ENCODE data around the gene WDR88. TPM values are rescaled to one million over a fixed set of nuclear protein-coding genes. Genes with fewer than 3 reads are reported as not detected.

WDR88 gene
- total and polyA plus RNA-seq, 10 of the 15 experiments (the other 5 are each of a cell fraction or from before 2014, with no cell fraction given), result 0.19 to 0.34 TPM; not detected in 8

- TF ChIP-seq SMAD5 (IDR thresholded peaks at IDR 0.05; ENCODE audit: low read depth) (no peak), ZSCAN29 (IDR thresholded peaks at IDR 0.05) (no peak), CREM (IDR thresholded peaks at IDR 0.05; ENCODE audit: low read depth) (no peak), KAT2A (conservative IDR thresholded peaks at IDR 0.05; ENCODE audit: control insufficient read depth, low read depth, low read length) (no peak), RELB (IDR thresholded peaks at IDR 0.05; ENCODE audit: low read depth) (no peak), ATF7 (IDR thresholded peaks at IDR 0.05; ENCODE audit: low read depth) (no peak), JUNB (IDR thresholded peaks at IDR 0.05) (no peak), STAT3 (IDR thresholded peaks at IDR 0.05; ENCODE audit: low read depth, low read length) (no peak), GATAD2B (conservative IDR thresholded peaks at IDR 0.05; ENCODE audit: low read depth) (no peak), MAX (IDR thresholded peaks at IDR 0.05; ENCODE audit: low read depth, low read length) (no peak), CHD4 (IDR thresholded peaks at IDR 0.05) (no peak)
Observed at GRCh38 chr19:33171916-33172359, 40.0 kb downstream of the WDR88 start (continued).

- H3K9me3 ChIP-seq (replicated peaks; ENCODE audit: control insufficient read depth, insufficient read depth, low read length), result no peaks in the 10 kb centered on the region
Observed at GRCh38 chr19:33174186-33174585, 42.3 kb downstream of the WDR88 start.

More at GRCh38 chr19:33174186-33174585, 42.3 kb downstream of the WDR88 start:
- no peak overlapping the region for H3K4me2 ChIP-seq (ENCODE audit: control insufficient read depth, insufficient read depth)
- H3K27me3 ChIP-seq (replicated peaks in 1 of 2; ENCODE audit: control insufficient read depth in 2 of 2, insufficient read depth in 2 of 2, low read length in 1 of 2), result no peaks in the 10 kb centered on the region
- CTCF ChIA-PET, result interaction anchor here (1.0 to 5.9 kb wide), 2 partner anchors 11 to 30 kb away, joined by 4 to 25 read pairs; no protein-coding TSS in a partner anchor
- H3K9ac ChIP-seq (ENCODE audit: control insufficient read depth, insufficient read depth, low read length), result no peak overlapping the region
- DNase-seq (ENCODE audit: low read depth, low spot score), result no peak
- RAD21 ChIA-PET (ENCODE audit: unreplicated experiment), result no interaction called here
- ATAC-seq, result no peak
- no peak for FAIRE-seq
- no peak overlapping the region for H3K27ac ChIP-seq (ENCODE audit: control insufficient read depth, insufficient read depth)
- no peaks in the 10 kb centered on the region for H4K20me1 ChIP-seq (ENCODE audit: control insufficient read depth, insufficient read depth)
- H2AFZ ChIP-seq (ENCODE audit: control insufficient read depth, low read depth, low read length), result no peak overlapping the region
- intact Hi-C loops (cut with micrococcal nuclease; ENCODE audit: unreplicated experiment), result no loop called here
- peaks cover 7% of the 10 kb centered on the region for H3K79me2 ChIP-seq (ENCODE audit: control insufficient read depth, insufficient read depth, low read length)
- H3K4me3 ChIP-seq, result no peak overlapping the region
- no peak for TF ChIP-seq NBN (IDR thresholded peaks at IDR 0.05)
- POLR2A ChIA-PET, result no interaction called here
- SMC1A ChIA-PET (ENCODE audit: uncharacterized antibody, unreplicated experiment), result no interaction called here
- peaks cover 12% of the 10 kb centered on the region for H3K4me1 ChIP-seq (ENCODE audit: control insufficient read depth, insufficient read depth, low read length)
- 100% methylated on average over 5 of the region's 5 CpGs for WGBS (ENCODE audit: insufficient coverage, insufficient replicate concordance, low lambda C conversion rate, missing lambda C conversion rate)
- in situ Hi-C loops (cut with MboI), result no loop called here
- no TSS peak for BruUV-seq (replicated peaks)
- no peaks in the 10 kb centered on the region for H3K36me3 ChIP-seq (ENCODE audit: control insufficient read depth in 2 of 2, insufficient read depth in 2 of 2, low read length in 1 of 2)

All from GM12878 (cell line).